DMS153 (cell line): ENCODE results near the gene ALOX15.
"Not testable (repeated sequence)": the region's sequence is repeated elsewhere in the genome, so short reads cannot be mapped to it uniquely, and the experiment has no call there.

ENCODE experiments used
- DNase-seq: peaks from one replicate; lab custom pipeline; 2025; lab: John Stamatoyannopoulos, UW

Gene ALOX15

DNA sequence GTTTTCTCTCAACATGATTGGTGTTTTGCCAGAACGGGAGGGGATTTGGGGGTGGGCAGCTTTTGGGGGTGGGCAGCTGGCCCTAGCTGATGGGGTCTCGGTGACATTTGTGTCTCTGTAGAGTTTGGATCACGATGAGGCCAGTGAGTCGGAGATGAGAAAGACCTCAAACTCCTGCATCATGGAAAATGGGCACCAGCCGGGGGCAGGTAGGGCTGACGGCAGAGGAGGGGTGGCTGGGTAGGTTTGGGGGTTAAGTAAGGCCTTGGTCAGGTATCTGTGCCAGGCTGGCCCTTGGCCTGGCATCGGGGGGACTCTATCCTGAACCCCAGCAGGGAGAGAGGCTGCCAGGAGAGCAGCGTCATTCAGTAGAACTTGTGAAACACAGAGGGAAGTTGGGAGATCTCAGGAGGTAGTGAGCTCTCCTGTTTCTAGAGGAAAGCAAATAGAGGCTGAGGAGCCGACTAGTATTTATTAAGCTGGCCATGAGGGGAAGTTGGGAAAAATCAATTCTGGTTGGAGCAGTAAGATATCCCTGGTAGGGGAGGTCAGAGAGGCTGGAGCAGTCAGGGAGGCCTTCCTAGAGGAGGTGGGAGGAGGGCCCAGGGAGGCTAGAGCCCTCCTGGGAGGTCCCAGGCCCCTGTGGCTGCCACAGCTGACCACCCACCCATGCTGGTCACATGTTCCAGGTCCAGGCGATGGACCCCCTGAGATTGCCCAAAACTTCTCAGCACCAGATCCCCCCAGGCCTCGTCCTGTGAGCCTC is 49.1 kb downstream of the ALOX15 start:
- DNase-seq = no peak

DNA sequence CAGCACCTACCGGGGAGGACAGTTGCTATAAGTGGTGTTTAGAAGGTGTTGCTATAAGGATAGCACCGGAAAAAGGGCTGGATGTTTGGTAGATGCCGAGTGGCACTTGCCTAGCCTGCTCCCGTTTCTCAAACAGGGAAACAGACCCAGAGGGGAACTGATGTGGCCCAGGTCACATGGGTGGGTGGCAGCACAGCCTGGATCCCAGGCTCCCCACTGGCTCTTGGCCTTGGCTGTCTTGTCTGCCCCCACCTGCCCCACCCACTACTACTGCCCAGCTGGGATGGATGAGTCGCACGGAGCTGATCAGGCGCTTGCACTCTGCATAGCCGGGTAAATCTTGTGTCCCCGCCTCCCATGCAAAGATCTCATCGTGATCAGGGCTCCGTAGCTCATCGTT is 49.9 kb downstream of the ALOX15 start:
- DNase-seq = no peak

DNA sequence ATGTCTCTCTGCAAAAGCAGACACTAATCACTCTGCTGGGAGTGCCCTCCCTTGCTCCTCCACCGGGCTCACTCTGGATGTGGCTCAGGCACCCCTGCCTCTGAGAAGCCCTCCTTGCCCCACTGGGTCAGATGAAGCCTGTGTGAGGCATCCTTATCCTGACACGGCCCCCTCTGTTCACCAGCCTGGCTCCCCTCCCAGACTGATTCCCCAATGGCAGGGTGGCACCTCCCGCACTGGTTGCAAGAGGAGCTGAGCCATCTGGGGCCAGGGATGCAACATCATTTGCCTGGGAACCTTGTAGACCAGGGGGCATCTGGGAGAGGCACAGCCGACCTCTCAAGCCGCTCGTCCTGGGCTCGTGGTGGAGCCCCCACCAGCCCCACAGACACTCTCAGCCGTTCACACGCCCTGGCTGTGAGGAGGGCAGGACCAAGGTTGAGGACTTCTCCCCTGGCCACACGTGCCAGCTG is 50.5 kb downstream of the ALOX15 start:
- DNase-seq = no peak

DNA sequence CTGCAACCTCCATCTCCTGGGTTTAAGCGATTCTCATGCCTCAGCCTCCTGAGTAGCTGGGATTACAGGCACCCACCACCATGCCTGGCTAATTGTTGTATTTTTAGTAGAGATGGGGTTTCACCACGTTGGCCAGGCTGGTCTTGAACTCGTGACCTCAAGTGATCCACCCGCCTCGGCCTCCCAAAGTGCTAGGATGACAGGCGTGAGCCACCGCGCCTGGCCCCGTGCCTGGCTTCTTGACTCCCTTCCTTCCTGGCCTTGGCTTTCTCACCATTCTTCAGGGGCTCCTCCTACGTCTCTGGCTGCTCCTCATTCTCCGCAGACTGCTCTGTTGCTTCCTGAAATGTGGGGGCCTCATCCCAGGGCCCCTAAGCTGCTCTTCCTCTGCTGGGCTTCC is 51.4 kb downstream of the ALOX15 start:
- not testable (repeated sequence) for DNase-seq

DNA sequence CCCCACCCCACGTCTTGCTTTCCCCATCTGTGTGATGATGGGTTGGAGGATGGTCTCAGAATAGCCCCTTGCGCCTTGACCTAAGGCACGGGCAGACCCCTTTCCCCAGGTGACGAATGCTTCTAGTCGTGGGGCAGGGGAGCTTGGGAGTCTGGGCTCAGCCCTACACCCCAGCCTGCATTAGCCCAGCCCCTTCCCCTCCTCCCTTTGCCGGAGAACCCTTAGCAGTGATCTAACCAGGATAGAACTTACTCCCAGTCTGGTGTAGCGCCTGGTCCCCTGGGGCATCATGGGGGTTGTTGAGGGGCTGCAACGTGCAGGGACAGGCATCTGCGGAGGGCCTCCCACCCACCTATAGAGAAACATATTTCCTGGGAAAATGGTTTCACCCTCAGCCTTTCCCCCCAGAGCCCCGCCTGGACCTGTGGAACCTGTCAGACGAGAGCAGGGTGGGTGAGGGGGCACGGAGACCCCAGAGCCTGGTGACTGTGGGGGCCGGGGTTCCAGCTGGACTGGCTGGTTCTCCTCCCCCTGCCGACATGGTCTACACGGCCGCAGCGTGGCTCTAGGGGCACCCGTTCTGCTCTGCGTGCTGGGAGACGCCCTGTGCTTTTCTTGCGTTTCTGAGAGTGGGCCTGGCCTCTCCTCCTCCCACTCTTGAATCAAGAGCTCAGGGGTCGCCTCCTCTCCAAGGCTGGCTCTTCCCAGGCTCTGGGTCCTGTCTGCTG is 52.4 kb downstream of the ALOX15 start:
- no peak for DNase-seq

DNA sequence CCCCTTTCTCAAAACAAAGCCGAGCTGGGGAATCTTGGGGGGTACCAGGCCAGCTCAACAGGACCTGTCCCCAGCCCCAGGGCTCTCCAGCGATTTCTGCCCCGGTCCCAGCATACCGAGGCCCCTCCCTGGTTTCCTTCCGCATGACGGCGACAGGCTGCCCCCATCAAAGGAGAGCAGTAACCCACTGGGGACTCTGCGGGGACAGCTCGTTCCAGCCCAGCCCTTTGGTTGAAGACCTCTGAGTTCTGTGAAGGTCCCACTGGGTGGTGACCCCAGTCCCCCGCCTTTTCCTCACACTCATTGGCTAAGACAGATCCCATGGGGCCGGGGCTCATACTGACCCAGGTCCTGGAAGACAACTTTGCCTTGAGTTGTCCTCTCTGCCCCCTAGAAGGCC is 53.1 kb downstream of the ALOX15 start:
- no peak for DNase-seq

DNA sequence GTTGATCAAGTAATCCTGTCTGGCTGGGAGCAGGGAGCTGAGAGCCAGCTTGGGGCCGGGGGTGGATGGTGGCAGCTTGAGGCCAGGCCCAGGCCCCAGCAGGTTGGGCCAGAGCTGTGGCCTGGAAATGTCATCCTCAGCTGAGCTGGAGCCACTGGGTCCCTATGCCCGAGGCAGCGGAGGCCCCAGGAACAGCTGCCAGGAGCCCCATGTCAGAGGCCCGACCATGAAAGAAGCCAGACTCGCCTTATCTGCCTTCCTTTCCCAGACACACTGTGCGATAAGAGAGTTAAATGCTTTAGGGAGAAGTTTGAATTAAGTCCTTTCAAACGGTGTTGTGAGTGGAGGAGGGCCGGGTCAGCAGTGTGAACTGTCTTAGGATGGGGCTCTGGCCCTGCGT is 53.7 kb downstream of the ALOX15 start:
- DNase-seq = no peak

DNA sequence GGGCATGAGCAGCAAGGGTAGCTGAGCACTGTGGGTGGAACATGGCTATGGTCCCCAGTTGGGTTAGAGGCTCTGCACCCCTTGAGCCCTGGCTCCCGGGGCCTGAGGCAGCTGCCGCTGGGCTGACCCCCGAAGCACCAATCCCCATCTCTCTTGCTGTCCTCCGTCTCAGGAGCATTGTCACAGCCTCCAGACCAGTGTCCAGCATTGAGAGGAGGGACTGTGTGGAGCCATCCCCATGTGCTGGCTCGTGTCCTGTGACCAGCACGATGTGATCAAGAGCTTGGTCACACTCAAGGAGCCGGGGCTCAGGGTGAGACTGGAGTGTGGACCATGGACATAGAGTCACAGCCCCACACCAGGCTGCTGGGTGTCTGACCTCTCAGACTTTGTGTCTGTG is 54.3 kb downstream of the ALOX15 start:
- no peak for DNase-seq

DNA sequence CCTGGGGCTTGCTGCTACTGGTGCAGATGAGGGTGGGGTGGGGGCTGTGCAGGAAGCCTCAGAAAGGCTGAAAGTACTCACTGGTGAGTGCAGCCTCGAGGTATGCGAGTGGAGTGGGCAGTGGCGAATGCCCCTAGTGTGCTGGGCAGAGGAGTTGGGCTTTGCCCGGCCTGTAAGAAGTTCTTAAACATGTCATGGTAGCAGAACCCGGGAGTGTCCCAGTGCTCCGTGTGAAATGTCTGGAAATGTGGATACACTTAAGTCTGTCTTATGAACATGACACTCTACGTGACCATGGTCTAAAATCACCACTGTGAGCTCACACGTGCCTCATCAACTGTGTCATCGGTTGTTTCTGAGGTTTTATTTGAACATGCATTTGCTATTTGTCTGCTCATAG is 55.4 kb downstream of the ALOX15 start:
- DNase-seq = no peak

DNA sequence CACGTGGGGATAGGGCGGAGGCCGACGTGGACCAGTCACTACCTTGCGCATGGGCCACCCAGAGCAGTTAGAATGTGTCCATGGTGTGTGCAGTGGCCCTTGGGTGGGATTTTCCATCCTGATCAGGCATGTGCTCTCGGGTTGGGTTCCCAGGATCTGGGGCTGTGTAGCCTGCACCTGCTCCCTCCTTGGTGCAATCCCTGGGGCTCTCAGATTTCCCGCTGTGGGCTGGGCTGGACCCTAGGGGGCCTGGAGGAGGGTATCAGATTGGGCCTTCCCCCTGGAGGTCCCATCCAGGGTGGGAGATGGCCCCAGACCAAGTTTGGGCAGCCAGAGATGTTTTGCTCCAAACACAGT is 55.9 kb downstream of the ALOX15 start:
- no peak for DNase-seq

DNA sequence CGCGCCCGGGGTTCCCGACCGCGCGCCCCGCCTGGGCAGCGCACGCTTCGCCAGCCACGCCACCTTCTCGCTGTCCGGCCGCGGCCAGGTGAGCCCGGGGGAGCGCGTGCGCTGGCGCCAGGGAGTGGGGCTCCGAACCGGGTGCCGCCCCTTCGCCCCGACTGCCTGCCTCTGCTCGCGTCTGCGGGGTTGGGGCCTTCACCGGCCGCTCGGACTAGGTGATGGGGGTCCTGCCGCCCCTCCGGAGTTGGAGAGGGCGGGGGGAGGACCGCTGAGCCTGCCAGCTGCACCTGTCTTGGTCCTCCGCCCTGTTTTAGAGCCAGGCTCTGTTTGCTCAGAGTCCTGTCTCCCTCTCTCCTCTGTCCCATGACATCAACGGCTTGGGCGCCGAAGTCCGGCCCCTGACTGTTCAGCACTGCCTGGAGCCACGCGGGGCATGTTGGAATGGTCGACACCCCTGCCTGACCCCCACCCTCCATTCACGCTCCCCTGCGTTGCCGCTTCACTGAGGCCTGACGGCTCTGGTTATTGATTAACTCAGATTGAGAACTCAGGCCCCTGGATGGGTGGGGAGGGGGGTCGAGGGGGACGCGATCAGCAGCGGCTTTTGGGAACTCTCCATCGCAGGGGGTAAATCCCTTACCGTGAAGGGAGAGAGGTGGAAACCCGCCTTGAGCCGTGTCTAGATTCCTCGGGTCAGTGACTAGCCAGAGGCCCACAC is 56.4 kb downstream of the ALOX15 start:
- DNase-seq = no peak

DNA sequence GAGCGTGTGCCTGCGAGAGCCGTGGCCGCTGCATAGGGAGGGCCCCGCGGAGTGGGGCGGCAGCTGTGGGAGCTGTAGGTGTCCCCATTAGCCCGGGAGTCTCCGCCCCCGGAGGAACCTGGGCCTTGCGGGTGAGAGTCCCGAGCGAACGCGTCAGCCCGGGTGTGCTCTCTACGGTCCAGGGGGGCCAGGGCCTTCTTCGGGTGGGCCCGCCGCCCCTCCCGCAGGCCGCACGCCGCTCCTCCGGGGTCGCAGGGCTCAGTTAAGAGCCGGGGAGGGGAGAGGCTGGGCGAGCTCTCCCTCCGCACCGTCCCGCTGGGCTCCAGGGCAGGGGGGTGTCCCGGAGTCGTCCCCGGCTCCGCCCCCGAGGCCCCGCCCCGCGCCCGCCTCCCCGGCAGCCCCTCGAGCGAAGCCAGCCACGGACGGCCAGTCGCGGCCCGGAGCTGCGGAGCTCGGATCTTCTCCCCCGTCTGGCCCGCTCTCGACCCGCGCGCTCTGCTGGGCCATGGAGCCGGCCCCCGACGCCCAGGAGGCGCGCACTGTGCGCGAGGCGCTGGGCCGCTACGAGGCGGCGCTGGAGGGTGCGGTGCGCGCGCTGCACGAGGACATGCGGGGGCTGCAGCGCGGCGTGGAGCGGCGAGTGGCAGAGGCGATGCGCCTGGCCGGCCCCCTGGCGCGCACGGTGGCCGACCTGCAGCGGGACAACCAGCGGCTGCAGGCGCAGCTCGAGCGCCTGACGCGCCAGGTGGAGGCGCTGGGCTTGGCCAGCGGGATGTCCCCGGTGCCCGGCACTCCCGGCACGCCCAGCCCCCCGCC is 57.2 kb downstream of the ALOX15 start, which contains the start of gene SMTNL2:
Gene SMTNL2 (plus strand): TSS at position 429 of the 816 bp plus-strand sequence. CDS start 77 bp downstream, at position 506.
- no peak for DNase-seq

DNA sequence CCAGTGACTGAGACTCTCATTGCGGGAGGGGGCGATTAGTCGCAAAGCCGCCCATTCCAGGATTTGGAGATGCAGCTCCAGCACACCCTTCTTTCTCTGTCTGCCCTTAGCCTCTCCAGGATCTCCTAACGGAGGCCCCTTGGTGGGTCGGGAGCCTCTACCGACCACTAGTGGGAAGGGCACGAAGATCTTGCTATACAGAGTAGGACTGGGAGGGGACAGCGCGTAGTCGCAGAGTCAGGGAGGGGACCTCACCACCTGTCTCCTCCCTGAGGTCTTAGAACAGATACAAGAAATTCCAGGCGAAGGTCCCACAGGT is 57.7 kb downstream of the ALOX15 start:
- no peak for DNase-seq

DNA sequence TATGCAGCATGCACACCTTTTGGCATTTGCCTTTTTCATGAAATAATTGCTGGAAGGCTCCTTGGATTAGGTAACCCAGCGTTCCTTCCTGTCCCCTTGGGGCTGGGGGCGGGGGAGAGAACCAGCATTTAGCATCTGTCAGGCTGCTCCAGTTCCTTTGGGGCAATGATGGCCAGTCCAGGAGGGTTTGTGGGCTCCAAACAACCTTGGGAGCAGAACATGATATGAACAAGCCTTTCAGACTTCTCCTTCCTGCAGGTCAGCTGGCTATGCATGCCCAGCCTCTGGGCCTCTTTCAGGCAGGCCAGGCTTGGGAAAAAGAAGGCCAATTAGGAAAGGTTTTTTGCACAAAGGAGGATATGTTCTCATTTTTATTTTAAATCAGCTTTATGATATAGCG is 58.3 kb downstream of the ALOX15 start:
- no peak for DNase-seq

DNA sequence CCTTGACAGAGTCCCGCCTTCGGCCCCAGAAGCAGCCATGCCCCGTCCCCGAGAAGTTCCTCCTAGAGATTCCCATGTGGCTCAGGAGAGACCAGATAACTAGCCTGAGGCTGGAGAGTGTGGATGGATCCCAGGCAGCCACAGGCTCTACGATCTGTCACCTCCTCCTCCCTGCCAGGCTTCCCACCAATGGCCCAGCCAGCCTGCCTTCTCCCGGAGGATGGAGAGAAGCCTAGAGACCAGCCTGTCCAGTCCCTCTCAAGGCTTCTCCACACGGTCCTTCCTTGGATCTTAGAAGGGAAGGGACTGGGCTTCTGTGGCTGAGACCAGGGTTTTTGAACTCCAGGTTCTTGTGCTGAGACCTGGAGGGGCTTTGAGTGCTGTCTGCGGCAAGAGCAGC is 58.8 kb downstream of the ALOX15 start:
- DNase-seq = no peak

DNA sequence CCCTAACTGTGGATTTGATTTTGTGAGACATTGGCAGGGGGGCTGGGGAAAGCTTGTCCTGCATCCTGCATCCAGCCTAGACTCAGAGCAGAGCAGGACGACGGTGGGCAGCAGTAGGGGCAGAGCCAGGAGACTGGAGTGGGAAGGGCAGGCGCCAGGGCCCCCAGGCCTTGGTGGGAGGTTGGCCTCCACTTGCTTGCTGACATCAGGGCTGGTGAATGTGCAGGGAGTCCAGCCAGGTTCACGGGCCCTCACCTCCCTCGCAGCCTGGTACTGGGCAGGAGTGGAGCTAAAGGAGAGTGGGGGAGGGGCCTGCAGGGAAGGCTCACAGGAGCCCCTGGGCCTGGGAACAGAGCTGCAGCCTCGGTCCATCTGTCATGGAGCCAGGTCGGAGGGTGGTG is 59.4 kb downstream of the ALOX15 start:
- no peak for DNase-seq
